ENCODE results near the gene RBKS.

The RBKS gene

DNA sequence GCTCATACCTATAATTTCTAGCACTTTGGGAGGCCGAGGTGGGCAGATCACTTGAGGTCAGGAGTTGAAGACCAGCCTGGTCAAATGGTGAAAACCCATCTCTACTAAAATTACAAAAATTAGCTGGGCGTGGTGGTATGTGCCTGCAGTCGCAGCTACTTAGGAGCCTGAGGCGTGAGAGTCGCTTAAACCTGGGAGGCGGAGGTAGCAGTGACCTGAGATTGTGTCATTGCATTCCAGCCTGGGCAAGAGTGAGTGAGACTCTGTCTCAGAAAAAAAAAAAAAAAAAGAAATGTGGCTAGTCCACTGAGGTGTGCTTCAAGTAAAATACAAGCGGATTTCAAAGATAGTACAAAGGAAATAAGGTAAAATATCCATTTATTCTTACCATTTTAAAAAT lies 46.2 kb downstream of the RBKS start:
- Mint-ChIP-seq H3K36me3 (no peaks in the 10 kb centered on the region), H3K4me1 (no peaks in the 10 kb centered on the region), H3K9me3 (no peaks in the 10 kb centered on the region), H3K27me3 (peaks cover 6% of the 10 kb centered on the region), H3K4me3 (no peak overlapping the region), H3K27ac (no peak overlapping the region)
- CTCF ChIA-PET = interaction anchor here (1.1 kb wide), 1 partner anchor 121 kb away, joined by 3 read pairs; no protein-coding TSS in a partner anchor
- DNase-seq = no peak

- Mint-ChIP-seq H3K27ac (no peak overlapping the region), H3K27me3 (peaks cover 6% of the 10 kb centered on the region), H3K9me3 (no peaks in the 10 kb centered on the region), H3K4me1 (no peaks in the 10 kb centered on the region), H3K4me3 (no peak overlapping the region), H3K36me3 (no peaks in the 10 kb centered on the region)
- no peak for DNase-seq
- CTCF ChIA-PET = interaction anchor here (1.2 kb wide), 1 partner anchor 16 kb away, joined by 3 read pairs; no protein-coding TSS in a partner anchor
Measured at GRCh38 chr2:27842894-27843293, 47.3 kb downstream of the RBKS start.

DNA sequence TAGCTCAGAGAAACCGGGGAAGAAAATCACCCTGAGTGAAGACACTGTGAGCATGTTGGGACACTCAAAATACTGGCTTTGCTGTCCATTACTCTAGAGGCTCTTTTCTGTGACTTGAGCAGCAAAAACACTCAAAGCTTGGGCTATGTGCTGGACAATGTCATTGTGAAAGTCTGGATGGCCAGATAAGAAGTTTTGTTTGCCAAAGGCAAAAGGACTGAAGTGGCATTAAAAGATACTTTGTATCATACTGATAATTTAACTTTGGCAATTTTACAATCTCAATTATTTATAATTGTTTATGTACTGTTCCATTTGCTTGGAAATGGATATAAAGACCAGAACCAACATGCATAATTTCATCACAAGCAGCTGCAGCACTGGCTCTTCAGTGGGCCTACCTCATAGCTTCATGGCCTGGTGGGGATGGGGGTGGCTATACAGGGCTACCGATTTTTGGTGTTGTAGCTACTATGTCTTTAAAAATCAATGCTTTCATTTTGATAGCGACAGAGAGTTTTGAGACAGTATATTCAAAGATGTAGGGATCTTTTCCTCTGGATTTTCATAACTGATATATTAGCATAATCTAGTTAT lies 51.1 kb downstream of the RBKS start:
- no peaks in the 10 kb centered on the region for H3K9me3 Mint-ChIP-seq
- H3K4me1 Mint-ChIP-seq = no peaks in the 10 kb centered on the region
- H3K27ac Mint-ChIP-seq = no peak overlapping the region
- peaks cover 2% of the 10 kb centered on the region for H3K27me3 Mint-ChIP-seq
- no peak overlapping the region for H3K4me3 Mint-ChIP-seq
- DNase-seq = no peak
- no peaks in the 10 kb centered on the region for H3K36me3 Mint-ChIP-seq
- CTCF ChIA-PET = no interaction called here

DNA sequence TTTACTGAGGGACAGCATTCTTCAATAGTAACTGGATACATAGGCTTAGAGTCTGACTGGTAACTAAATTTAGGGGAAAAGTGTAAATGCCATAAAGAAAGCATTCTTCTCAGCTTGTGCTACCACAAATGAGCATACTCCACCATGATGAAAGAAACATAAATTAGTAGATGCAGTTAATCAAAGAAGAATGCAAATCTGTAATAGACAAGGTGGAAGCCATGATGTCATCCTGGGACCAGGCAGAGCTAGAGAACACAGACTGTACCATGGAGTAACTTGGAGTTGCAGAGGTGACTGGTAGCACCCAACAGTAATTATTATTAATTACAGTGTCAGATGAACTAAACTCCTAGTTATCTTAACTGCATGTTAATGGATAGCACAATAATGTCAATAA lies 51.7 kb downstream of the RBKS start:
- no peak for DNase-seq
- H3K27me3 Mint-ChIP-seq = no peaks in the 10 kb centered on the region
- H3K27ac Mint-ChIP-seq = no peak overlapping the region
- H3K36me3 Mint-ChIP-seq = no peaks in the 10 kb centered on the region
- no peaks in the 10 kb centered on the region for H3K9me3 Mint-ChIP-seq
- CTCF ChIA-PET = no interaction called here
- no peak overlapping the region for H3K4me3 Mint-ChIP-seq
- no peaks in the 10 kb centered on the region for H3K4me1 Mint-ChIP-seq

GRCh38 chr2:27833931-27834330 lies 56.3 kb downstream of the RBKS start:
- no peaks in the 10 kb centered on the region for H3K9me3 Mint-ChIP-seq
- DNase-seq = no peak
- CTCF ChIA-PET = interaction anchor here (0.8 kb wide), 1 partner anchor 129 kb away, joined by 3 read pairs; no protein-coding TSS in a partner anchor
- no peaks in the 10 kb centered on the region for H3K36me3 Mint-ChIP-seq
- no peaks in the 10 kb centered on the region for H3K4me1 Mint-ChIP-seq
- no peak overlapping the region for H3K4me3 Mint-ChIP-seq
- H3K27ac Mint-ChIP-seq = no peak overlapping the region
- no peaks in the 10 kb centered on the region for H3K27me3 Mint-ChIP-seq

GRCh38 chr2:27832396-27832795 lies 57.8 kb downstream of the RBKS start:
- no peaks in the 10 kb centered on the region for H3K36me3 Mint-ChIP-seq
- no peaks in the 10 kb centered on the region for H3K9me3 Mint-ChIP-seq
- H3K27me3 Mint-ChIP-seq = no peaks in the 10 kb centered on the region
- CTCF ChIA-PET = no interaction called here
- no peak overlapping the region for H3K4me3 Mint-ChIP-seq
- H3K27ac Mint-ChIP-seq = no peak overlapping the region
- no peak for DNase-seq
- no peaks in the 10 kb centered on the region for H3K4me1 Mint-ChIP-seq

DNA sequence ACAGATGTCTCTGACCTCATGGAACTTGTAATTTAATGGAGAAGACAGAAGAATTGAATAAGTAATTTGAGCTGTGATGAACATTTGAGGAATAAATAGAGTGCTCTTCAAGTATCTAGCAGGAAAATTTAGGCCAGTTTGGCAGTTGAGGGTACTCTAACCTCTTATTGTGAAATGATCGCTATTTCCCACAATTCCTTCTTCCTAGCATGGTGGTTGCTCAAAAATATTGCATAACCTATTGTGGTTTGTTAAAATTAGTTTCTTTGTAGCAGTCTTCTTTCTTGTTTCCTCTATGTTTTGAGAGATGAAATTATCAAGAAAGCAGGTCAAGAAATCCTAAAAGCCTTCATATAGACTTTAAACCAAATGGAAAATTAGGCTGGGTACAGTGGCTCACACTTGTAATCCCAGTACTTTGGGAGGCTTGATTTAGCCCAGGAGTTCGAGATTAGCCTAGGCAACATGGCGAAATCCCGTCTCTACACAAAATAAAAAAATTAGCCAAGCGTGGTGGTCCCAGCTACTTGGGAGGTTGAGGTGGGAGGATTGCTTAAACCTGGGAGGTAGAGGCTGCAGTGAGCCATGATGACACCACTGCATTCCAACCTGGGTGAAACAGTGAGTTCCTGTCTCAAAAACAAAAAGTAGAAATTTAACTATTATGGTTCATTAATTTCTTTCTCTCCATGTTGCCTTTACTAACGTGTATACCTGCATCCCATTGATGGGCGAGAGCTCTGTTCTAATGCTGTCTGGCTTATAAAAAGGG lies 58.7 kb downstream of the RBKS start:
- H3K9me3 Mint-ChIP-seq = no peaks in the 10 kb centered on the region
- no peaks in the 10 kb centered on the region for H3K4me1 Mint-ChIP-seq
- H3K36me3 Mint-ChIP-seq = no peaks in the 10 kb centered on the region
- H3K27ac Mint-ChIP-seq = no peak overlapping the region
- CTCF ChIA-PET = no interaction called here
- DNase-seq = no peak
- no peak overlapping the region for H3K4me3 Mint-ChIP-seq
- no peaks in the 10 kb centered on the region for H3K27me3 Mint-ChIP-seq

GRCh38 chr2:27830656-27831055 lies 59.5 kb downstream of the RBKS start:
- H3K4me1 Mint-ChIP-seq = no peaks in the 10 kb centered on the region
- no peaks in the 10 kb centered on the region for H3K9me3 Mint-ChIP-seq
- no peak overlapping the region for H3K4me3 Mint-ChIP-seq
- CTCF ChIA-PET = no interaction called here
- DNase-seq = no peak
- H3K36me3 Mint-ChIP-seq = no peaks in the 10 kb centered on the region
- H3K27ac Mint-ChIP-seq = no peak overlapping the region
- no peaks in the 10 kb centered on the region for H3K27me3 Mint-ChIP-seq

DNA sequence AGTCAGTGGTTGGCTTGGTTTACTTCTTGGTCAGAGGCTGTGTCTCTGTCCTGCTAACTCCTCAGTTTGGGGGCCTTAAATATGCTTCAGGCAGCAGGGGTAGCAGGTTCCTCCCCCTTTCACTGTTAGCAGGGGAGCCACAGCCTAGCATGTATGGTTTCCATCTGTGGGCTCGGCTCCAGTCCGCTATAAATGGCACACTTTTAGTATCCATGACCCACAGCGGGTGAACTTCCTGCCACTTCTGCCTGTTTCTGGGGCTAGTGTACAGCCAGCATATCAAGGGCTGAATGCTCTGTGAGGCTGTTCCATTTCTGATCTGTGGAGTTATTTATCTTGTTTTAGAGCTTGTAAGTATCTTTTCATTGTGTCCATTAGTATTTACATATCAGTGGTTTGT lies 60.4 kb downstream of the RBKS start:
- no peak overlapping the region for H3K4me3 Mint-ChIP-seq
- H3K27me3 Mint-ChIP-seq = no peaks in the 10 kb centered on the region
- no peaks in the 10 kb centered on the region for H3K4me1 Mint-ChIP-seq
- no peaks in the 10 kb centered on the region for H3K9me3 Mint-ChIP-seq
- no peak for DNase-seq
- H3K36me3 Mint-ChIP-seq = peaks cover 1% of the 10 kb centered on the region
- CTCF ChIA-PET = no interaction called here
- H3K27ac Mint-ChIP-seq = no peak overlapping the region

GRCh38 chr2:27828305-27828704 lies 61.9 kb downstream of the RBKS start:
- no peaks in the 10 kb centered on the region for H3K27me3 Mint-ChIP-seq
- no peak overlapping the region for H3K4me3 Mint-ChIP-seq
- H3K27ac Mint-ChIP-seq = no peak overlapping the region
- no peaks in the 10 kb centered on the region for H3K4me1 Mint-ChIP-seq
- peaks cover 6% of the 10 kb centered on the region for H3K9me3 Mint-ChIP-seq
- CTCF ChIA-PET = no interaction called here
- DNase-seq = no peak
- H3K36me3 Mint-ChIP-seq = peaks cover 1% of the 10 kb centered on the region

DNA sequence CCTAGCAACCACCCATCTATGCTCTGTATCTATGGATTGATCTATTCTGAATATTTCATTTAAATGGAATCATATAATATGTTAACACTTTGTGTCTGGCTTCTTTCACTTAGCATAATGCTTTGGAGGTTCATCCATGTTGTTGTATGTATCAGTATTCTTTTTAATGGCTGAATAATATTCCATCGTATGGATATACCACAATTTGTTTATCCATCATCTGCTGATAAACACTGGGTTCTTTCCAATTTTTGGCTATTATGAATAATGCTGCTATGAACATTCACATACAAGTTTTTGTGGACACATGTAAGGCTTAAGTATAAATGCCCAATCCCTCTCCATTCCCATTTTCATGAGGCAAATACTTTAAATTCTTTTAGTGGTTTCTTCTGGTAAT lies 65.8 kb downstream of the RBKS start:
- Mint-ChIP-seq H3K36me3 (peaks cover 1% of the 10 kb centered on the region), H3K4me1 (no peaks in the 10 kb centered on the region), H3K27me3 (no peaks in the 10 kb centered on the region), H3K27ac (no peak overlapping the region), H3K9me3 (peaks cover 6% of the 10 kb centered on the region), H3K4me3 (no peak overlapping the region)
- DNase-seq = no peak
- CTCF ChIA-PET = no interaction called here

DNA sequence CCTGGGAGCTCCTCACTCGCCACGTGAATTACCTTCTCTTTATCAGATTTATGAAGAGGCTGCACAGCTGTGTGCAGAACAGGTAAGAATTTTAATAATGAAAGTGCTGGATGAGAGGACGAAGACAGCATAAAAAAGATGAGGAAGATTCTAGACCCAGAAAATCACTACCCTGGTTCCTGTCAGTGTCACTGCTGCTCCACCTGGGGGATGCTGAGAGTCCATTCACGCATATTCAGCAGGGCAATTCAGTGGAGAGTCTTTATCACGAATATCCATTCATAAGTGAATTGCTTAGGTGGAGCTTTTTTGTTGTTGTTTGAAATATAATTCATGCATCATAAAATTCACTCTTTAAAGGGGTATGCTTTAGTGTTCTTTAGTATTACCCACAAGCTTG lies 66.6 kb downstream of the RBKS start:
- H3K27me3 Mint-ChIP-seq = no peaks in the 10 kb centered on the region
- CTCF ChIA-PET = no interaction called here
- peaks cover 6% of the 10 kb centered on the region for H3K9me3 Mint-ChIP-seq
- DNase-seq = no peak
- no peak overlapping the region for H3K27ac Mint-ChIP-seq
- no peaks in the 10 kb centered on the region for H3K4me1 Mint-ChIP-seq
- H3K36me3 Mint-ChIP-seq = peaks cover 1% of the 10 kb centered on the region
- no peak overlapping the region for H3K4me3 Mint-ChIP-seq

GRCh38 chr2:27823135-27823534 lies 67.1 kb downstream of the RBKS start:
- no peak for DNase-seq
- CTCF ChIA-PET = no interaction called here
- H3K4me3 Mint-ChIP-seq = no peak overlapping the region
- H3K27me3 Mint-ChIP-seq = no peaks in the 10 kb centered on the region
- peaks cover 6% of the 10 kb centered on the region for H3K9me3 Mint-ChIP-seq
- no peak overlapping the region for H3K27ac Mint-ChIP-seq
- H3K4me1 Mint-ChIP-seq = no peaks in the 10 kb centered on the region
- peaks cover 1% of the 10 kb centered on the region for H3K36me3 Mint-ChIP-seq

- H3K27ac Mint-ChIP-seq = no peak overlapping the region
- no peaks in the 10 kb centered on the region for H3K27me3 Mint-ChIP-seq
- H3K4me1 Mint-ChIP-seq = no peaks in the 10 kb centered on the region
- CTCF ChIA-PET = no interaction called here
- peaks cover 6% of the 10 kb centered on the region for H3K9me3 Mint-ChIP-seq
- no peak for DNase-seq
- no peak overlapping the region for H3K4me3 Mint-ChIP-seq
- peaks cover 1% of the 10 kb centered on the region for H3K36me3 Mint-ChIP-seq
Measured at GRCh38 chr2:27822049-27822448, 68.1 kb downstream of the RBKS start.

DNA sequence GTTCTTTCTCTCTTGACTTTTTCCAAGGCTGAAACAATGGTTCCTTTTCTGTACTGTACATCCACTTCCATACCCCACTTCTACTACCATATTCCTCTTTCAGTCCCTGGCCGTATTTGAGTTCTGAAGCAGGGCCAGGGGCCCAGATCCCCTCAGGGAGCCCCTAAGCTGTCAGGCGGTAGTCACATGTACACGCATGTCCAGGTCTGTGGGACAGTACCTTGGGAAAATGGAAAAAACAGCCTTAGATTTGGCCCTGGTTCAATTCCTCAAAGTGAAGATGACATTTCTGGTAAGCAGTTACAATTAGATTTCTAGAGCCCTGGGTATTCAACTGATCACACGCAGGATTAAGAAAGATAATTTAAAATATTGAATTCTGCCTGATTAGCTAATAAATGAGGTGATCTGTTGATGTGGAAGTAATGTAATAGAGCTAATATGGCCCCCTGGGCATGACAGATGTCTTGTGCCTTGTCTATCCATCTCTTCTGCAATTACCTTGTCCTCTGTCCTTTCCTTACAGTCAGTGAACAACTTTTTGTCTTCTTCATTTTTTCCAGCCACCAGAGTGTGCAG lies 74.2 kb downstream of the RBKS start:
- H3K27me3 Mint-ChIP-seq = peaks cover 1% of the 10 kb centered on the region
- no peak overlapping the region for H3K4me3 Mint-ChIP-seq
- peaks cover 3% of the 10 kb centered on the region for H3K4me1 Mint-ChIP-seq
- no peaks in the 10 kb centered on the region for H3K36me3 Mint-ChIP-seq
- CTCF ChIA-PET = interaction anchor here (0.6 kb wide), 1 partner anchor 229 kb away, joined by 3 read pairs; no protein-coding TSS in a partner anchor
- DNase-seq = no peak
- no peaks in the 10 kb centered on the region for H3K9me3 Mint-ChIP-seq
- H3K27ac Mint-ChIP-seq = no peak overlapping the region

All from activated naive CD4-positive, alpha-beta T cell treated with anti-CD3 and anti-CD28 coated beads, Interleukin-2, amount 10 ng/mL, durations not matched to agents 7 days and 5 days (primary cell).